PFSK-1 (cell line): ENCODE data around the gene ADGRL4.

ENCODE experiments used
- POLR2AphosphoS5 ChIP-seq: IDR thresholded peaks from 2 replicates; pipeline ENCODE4 v1.6.1; 2012; ENCODE audit warnings: low read depth, mild to moderate bottlenecking, control low read depth, low read length, moderate library complexity
- REST ChIP-seq, 2 experiments: IDR thresholded peaks; 2 replicates each; pipeline versions ENCODE4 v1.6.1 to v1.8.0; 2011 to 2012; ENCODE audit warnings: low read depth in 2 of 2, low read length in 2 of 2, control low read depth in 1 of 2, inconsistent platforms in 1 of 2, mild to moderate bottlenecking in 1 of 2, moderate library complexity in 1 of 2; ENCODE audit not compliant: insufficient read depth in 1 of 2
- TAF1 ChIP-seq: IDR thresholded peaks from 2 replicates; pipeline ENCODE4 v1.6.1; 2012; ENCODE audit warnings: low read length, control low read depth, borderline replicate concordance; ENCODE audit not compliant: insufficient read depth

GRCh38 chr1:78871249-78871648 lies 135.3 kb downstream of the ADGRL4 start:
- TF ChIP-seq POLR2AphosphoS5 (no peak), TAF1 (no peak), REST (IDR thresholded peaks at IDR 0.05; ENCODE audit: insufficient read depth in 1 of 2, low read depth in 2 of 2, low read length in 2 of 2) (no peak)
